Erythroblast (primary cell): Measurements from ENCODE around the gene HSPB1.
"Not testable (repeated sequence)": the region's sequence is repeated elsewhere in the genome, so short reads cannot be mapped to it uniquely, and the experiment has no call there.

Experiments
- DNase-seq, 2 experiments: peaks; one replicate each; lab custom pipeline; 2025; lab: John Stamatoyannopoulos, UW
- GATA1 ChIP-seq: IDR thresholded peaks from 2 replicates; pipeline ENCODE4 v1.6.1; 2011; ENCODE audit warnings: low read depth, mild to moderate bottlenecking, control low read depth, low read length, moderate library complexity
- POLR2A ChIP-seq: IDR thresholded peaks from 2 replicates; pipeline ENCODE4 v1.6.1; 2011; ENCODE audit warnings: mild to moderate bottlenecking, low read length

Gene HSPB1

GRCh38 chr7:76329479-76329878 is 27.0 kb downstream of the HSPB1 start:
- no peak for TF ChIP-seq GATA1
- no peak for TF ChIP-seq POLR2A
- DNase-seq: no peak

GRCh38 chr7:76330261-76330660 is 27.8 kb downstream of the HSPB1 start:
- TF ChIP-seq POLR2A: no peak
- TF ChIP-seq GATA1: no peak
- DNase-seq: no peak

GRCh38 chr7:76330673-76331072 is 28.2 kb downstream of the HSPB1 start:
- TF ChIP-seq GATA1 (no peak), POLR2A (no peak)
- peak in 1 of 2 experiments; percentile 27 for DNase-seq

GRCh38 chr7:76332078-76332477 is 29.6 kb downstream of the HSPB1 start:
- TF ChIP-seq GATA1: no peak
- TF ChIP-seq POLR2A: no peak
- no peak for DNase-seq

DNA sequence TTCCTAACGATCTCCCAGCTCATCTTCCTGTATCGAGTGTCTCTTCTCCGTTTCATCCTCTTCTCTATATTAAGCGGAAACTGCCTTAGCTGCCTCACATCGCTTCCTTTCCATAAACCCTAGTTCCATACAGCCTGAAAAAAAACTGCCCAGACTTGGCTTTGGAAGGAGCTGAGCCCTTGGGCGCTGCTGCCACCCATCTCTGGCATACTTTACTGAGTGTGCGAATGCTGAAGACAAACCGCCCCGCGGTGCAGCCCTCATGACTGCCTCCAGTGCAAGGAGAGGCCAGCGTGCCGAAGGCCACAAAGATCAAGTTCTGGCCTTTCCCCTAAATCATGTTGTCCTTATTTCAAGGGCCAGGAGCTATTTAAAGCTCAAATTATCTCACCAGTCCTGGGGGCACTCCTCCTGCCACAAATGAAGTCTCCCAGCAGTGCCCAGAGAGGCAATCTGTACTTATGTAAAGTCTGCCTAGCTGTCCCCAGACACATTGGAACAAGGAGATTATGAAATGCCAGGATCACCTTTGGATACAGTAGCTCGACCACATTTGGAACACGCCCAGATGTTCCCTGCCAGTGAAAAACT is 31.1 kb downstream of the HSPB1 start:
- DNase-seq: no peak
- TF ChIP-seq POLR2A: no peak

GRCh38 chr7:76334320-76334967 is 32.0 kb downstream of the HSPB1 start:
- TF ChIP-seq POLR2A: no peak
- TF ChIP-seq GATA1: no peak
- DNase-seq: no peak

DNA sequence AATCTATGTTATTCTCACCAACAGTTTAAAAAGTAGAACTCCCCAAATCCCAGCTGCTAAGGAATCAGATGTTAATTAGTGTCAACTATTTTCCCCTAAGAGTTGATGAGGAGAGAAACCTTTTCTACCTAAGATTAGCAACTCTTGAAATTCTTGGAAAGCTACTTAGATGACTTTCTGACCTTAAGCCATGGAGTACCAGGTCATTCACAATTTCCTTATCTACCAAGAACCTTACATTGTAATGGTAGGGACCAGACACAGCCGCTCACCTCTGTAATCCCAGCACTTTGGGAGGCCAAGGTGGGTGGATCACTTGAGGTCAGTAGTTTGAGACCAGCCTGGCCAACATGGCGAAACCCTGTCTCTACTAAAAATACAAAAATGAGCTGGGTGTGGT is 32.9 kb downstream of the HSPB1 start:
- DNase-seq: not testable (repeated sequence)

- TF ChIP-seq GATA1 (no peak), POLR2A (no peak)
- no peak for DNase-seq
Measured at GRCh38 chr7:76336094-76336493, 33.6 kb downstream of the HSPB1 start.

DNA sequence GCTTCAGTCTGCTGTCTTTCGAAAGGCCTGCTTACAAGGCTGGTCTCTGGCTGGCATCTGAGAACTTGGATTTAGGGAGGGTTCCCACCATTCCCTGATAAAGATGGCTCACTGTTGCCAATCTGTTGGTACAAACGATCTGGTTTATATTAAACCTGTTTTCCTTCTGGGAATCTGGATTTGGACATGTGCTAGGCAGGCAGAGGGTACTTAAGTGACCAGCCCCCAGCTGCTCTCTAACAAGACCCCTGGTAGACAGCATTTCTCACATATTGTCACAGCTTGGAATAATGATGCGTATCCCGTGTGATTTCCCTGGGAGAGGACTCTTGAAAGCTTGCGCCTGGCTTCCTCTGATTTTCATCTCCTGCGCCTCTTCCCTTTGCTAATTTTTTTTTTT is 34.7 kb downstream of the HSPB1 start:
- DNase-seq: no peak
- TF ChIP-seq POLR2A (no peak), GATA1 (no peak)

DNA sequence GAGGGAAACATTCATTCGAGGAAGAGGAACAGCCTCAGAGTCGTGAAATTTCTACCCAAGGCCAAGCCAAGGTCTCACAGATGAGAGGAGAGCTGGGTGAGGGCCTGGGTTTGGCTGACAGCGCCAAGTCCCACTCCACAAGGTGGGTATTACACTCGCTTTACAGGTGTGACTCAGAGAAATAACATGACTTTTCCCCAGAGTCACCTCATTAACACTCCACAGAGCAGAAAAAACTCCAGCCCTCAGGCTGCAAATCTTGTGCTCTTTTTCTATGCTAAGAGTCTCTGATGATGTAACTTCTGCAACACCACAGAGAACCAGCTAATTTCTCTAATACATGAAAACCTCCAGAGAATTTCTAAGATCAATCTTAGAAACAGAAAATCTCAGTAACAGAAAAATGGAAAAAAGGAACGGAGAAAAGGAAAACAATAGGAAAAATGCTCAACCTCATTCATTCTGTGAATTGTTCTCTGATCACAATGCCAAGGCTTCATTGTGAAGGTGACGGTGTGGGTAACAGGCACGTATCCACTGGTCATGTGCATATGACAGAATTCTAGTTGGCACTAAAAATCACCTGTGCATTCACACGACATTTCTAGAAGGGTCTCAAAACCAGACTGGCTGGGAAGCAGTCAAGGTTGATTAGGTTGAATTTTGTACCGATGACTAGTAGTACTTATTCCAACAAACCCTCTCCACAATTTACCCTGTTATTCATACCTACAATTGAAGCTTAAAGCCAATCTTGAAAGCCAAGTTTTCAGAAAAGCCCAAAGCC is 36.0 kb downstream of the HSPB1 start:
- no peak for DNase-seq
- no peak for TF ChIP-seq GATA1
- no peak for TF ChIP-seq POLR2A

GRCh38 chr7:76340617-76341131 is 38.2 kb downstream of the HSPB1 start:
- TF ChIP-seq GATA1 (no peak), POLR2A (no peak)

DNA sequence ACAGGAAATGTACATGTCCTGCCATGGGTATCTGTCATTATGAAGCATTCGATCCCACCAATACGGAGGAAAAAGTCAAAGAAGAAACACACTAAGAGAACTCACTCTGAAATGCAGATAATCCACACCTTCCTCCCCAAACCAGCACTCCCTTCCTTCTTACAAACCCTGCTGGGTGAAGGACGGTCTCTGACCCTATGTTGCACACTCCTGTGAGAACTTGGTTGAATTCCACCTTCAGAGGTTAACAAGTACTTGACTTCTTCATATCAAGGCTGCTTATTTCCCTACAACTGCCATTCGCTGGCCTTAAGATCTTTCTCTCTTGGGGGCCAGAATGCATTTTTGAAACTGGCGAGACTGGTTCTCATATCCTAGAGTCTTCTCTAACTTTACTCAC is 39.7 kb downstream of the HSPB1 start:
- no peak for DNase-seq
- TF ChIP-seq GATA1 (no peak), POLR2A (no peak)

More at GRCh38 chr7:76340617-76341131, 38.2 kb downstream of the HSPB1 start:
- DNase-seq: peak; percentile 52 to 53

DNA sequence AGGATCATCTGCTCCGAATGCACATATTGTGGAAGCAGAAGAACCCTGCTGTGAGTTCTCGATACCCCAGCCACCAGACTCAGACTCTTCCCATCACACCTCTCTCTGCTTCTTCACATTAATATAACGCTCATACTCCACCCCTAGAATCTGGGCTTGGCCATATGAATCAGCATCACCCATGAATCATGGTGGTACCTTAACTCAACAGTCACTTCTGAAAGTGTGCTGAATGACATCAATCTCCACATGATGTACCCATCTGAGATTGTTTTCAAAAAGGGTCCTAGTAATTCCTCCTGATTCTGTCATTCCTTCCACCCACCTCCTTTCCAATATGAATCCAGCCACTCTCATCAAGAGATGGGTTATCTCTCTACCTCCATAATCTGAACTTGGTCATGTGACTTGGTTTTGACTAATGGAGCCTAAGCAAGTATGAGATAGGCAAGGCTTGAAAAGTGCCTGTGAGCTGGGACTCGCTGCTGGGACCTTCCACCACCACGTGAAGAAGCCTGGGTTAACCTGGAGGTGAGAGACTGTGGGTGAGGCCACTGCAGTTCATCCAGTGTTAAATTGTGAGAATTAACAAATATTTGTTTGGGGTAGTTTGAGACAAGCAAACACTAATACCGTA is 40.9 kb downstream of the HSPB1 start:
- TF ChIP-seq POLR2A: no peak
- no peak for TF ChIP-seq GATA1
- DNase-seq: peak in 1 of 2 experiments; percentile 39

GRCh38 chr7:76343931-76344321 is 41.5 kb downstream of the HSPB1 start:
- no peak for DNase-seq
- TF ChIP-seq GATA1 (no peak), POLR2A (no peak)
